Tibial nerve (tissue), 4 donors: ENCODE measurements around the gene CUX1. TPM values are rescaled to one million over a fixed set of nuclear protein-coding genes. Genes with fewer than 3 reads are reported as not detected.

Source experiments
- DNase-seq, 2 donors: peaks; one replicate each; pipeline ENCODE4 v3.0.0-alpha.2; 2019; ENCODE audit warnings: low spot score in 2 of 2
- H3K27ac ChIP-seq, 4 donors: fragments of 200-600 bp; sonication (generic) in 3 of 4; one replicate each; pipeline ENCODE4 v1.5.1; 2017 to 2019; ENCODE audit warnings: mild to moderate bottlenecking in 1 of 4
- H3K27me3 ChIP-seq, 2 donors: fragments of 200-600 bp; sonication (generic) in 1 of 2; one replicate each; pipeline versions ENCODE4 v1.5.1 to v1.6.0; 2017 to 2019
- H3K36me3 ChIP-seq, 3 donors: fragments of 200-600 bp; sonication (generic); one replicate each; pipeline ENCODE4 v1.5.1; 2018 to 2019
- H3K4me1 ChIP-seq, 4 donors: fragments of 200-600 bp; sonication (generic) in 3 of 4; one replicate each; pipeline ENCODE4 v1.5.1; 2017 to 2019
- H3K4me3 ChIP-seq, 4 donors: fragments of 200-600 bp; sonication (generic) in 3 of 4; one replicate each; pipeline ENCODE4 v1.5.1; 2017 to 2019; ENCODE audit warnings: mild to moderate bottlenecking in 1 of 4, moderate library complexity in 1 of 4
- H3K9me3 ChIP-seq, 4 donors: fragments of 200-600 bp; sonication (generic) in 3 of 4; one replicate each; pipeline ENCODE4 v1.5.1; 2017 to 2019
- EP300 ChIP-seq, 2 donors: sonication (generic); formaldehyde crosslinking; IDR thresholded peaks; one replicate each; pipeline ENCODE4 v1.6.1; 2017; ENCODE audit warnings: antibody characterized with exemption in 2 of 2, mild to moderate bottlenecking in 1 of 2
- POLR2A ChIP-seq, 2 donors: fragments of 450-650 bp; IDR thresholded peaks; one replicate each; pipeline ENCODE4 v1.6.1; 2017; ENCODE audit warnings: antibody characterized with exemption in 2 of 2, mild to moderate bottlenecking in 2 of 2, moderate library complexity in 2 of 2
- WGBS, 2 donors: methylation state at CpG; one replicate each; pipeline ENCODE4 v1.1.5; 2018; 5-methylcytosine and 5-hydroxymethylcytosine counted together
- total RNA-seq, 4 donors: library from RNA; depleted of rRNA; stranded (reverse); fragments of >200 nt; gene quantifications; one replicate each; pipeline ENCODE4 v1.1.0, GENCODE V29; 2016
- TF ChIP-seq, protein P1 (sequence below), 5 experiments: fragments of 200-600 bp in 3 of 5; fragments of 450-650 bp in 2 of 5; sonication (generic) in 3 of 5; IDR thresholded peaks; one replicate each; pipeline ENCODE4 v1.5.1; 2016 to 2019; ENCODE audit warnings: antibody characterized with exemption in 5 of 5, mild to moderate bottlenecking in 3 of 5, moderate library complexity in 2 of 5

Gene CUX1
- total RNA-seq, 4 donors from 2014 or later = 74.5 to 104 (median 84.3) TPM

GRCh38 chr7:102215711-102216110 is 398.3 kb downstream of the CUX1 start:
- no peak for DNase-seq
- no peaks in the 10 kb centered on the region for H3K4me1 ChIP-seq
- TF ChIP-seq POLR2A (IDR thresholded peaks at IDR 0.05) (no peak), EP300 (IDR thresholded peaks at IDR 0.05) (no peak)
- TF ChIP-seq, protein P1, sequence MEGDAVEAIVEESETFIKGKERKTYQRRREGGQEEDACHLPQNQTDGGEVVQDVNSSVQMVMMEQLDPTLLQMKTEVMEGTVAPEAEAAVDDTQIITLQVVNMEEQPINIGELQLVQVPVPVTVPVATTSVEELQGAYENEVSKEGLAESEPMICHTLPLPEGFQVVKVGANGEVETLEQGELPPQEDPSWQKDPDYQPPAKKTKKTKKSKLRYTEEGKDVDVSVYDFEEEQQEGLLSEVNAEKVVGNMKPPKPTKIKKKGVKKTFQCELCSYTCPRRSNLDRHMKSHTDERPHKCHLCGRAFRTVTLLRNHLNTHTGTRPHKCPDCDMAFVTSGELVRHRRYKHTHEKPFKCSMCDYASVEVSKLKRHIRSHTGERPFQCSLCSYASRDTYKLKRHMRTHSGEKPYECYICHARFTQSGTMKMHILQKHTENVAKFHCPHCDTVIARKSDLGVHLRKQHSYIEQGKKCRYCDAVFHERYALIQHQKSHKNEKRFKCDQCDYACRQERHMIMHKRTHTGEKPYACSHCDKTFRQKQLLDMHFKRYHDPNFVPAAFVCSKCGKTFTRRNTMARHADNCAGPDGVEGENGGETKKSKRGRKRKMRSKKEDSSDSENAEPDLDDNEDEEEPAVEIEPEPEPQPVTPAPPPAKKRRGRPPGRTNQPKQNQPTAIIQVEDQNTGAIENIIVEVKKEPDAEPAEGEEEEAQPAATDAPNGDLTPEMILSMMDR (IDR thresholded peaks at IDR 0.05) = no peak
- WGBS, 2 donors = 88 to 91% methylated on average over 10 to 11 of the region's 11 CpGs
- H3K27me3 ChIP-seq = no peaks in the 10 kb centered on the region
- no peaks in the 10 kb centered on the region for H3K9me3 ChIP-seq
- no peak overlapping the region for H3K4me3 ChIP-seq
- H3K27ac ChIP-seq = no peak overlapping the region
- peaks cover 0 to 58% (median 0%) of the 10 kb centered on the region in 3 donors for H3K36me3 ChIP-seq

GRCh38 chr7:102216573-102217314 is 399.3 kb downstream of the CUX1 start:
- H3K9me3 ChIP-seq = no peaks in the 10 kb centered on the region
- peaks cover 0 to 50% (median 0%) of the 10 kb centered on the region in 3 donors for H3K36me3 ChIP-seq
- no peak for TF ChIP-seq POLR2A (IDR thresholded peaks at IDR 0.05)
- no peak overlapping the region for H3K27ac ChIP-seq
- H3K27me3 ChIP-seq = no peaks in the 10 kb centered on the region
- H3K4me1 ChIP-seq = no peaks in the 10 kb centered on the region
- H3K4me3 ChIP-seq = no peak overlapping the region
- no peak for DNase-seq
- WGBS, 2 donors = 83 to 89% methylated on average over 8 of the region's 8 CpGs

GRCh38 chr7:102220229-102220850 is 402.9 kb downstream of the CUX1 start:
- TF ChIP-seq, protein P1 (IDR thresholded peaks at IDR 0.05) = no peak
- no peak for TF ChIP-seq EP300 (IDR thresholded peaks at IDR 0.05)
- TF ChIP-seq POLR2A (IDR thresholded peaks at IDR 0.05) = no peak
- Histone ChIP-seq H3K9me3 (no peaks in the 10 kb centered on the region), H3K27ac (peak overlapping the region in 1 of 4 donors; percentile 40), H3K4me3 (no peak overlapping the region), H3K36me3 (peaks cover 0 to 39% (median 0%) of the 10 kb centered on the region in 3 donors), H3K27me3 (no peaks in the 10 kb centered on the region), H3K4me1 (no peaks in the 10 kb centered on the region)
- 92 to 94% methylated on average over 14 of the region's 14 CpGs for WGBS, 2 donors
- no peak for DNase-seq

- Histone ChIP-seq H3K4me1 (no peaks in the 10 kb centered on the region), H3K9me3 (no peaks in the 10 kb centered on the region), H3K4me3 (no peak overlapping the region), H3K36me3 (peaks cover 0 to 31% (median 0%) of the 10 kb centered on the region in 3 donors), H3K27me3 (no peaks in the 10 kb centered on the region), H3K27ac (peak overlapping the region in 1 of 4 donors; percentile 40)
- TF ChIP-seq, protein P1 (IDR thresholded peaks at IDR 0.05) = no peak
- no peak for TF ChIP-seq POLR2A (IDR thresholded peaks at IDR 0.05)
- TF ChIP-seq EP300 (IDR thresholded peaks at IDR 0.05) = no peak
- WGBS, 2 donors = 66 to 67% methylated on average over 20 of the region's 20 CpGs
- no peak for DNase-seq
Measured at GRCh38 chr7:102220960-102221800, 403.8 kb downstream of the CUX1 start.

DNA sequence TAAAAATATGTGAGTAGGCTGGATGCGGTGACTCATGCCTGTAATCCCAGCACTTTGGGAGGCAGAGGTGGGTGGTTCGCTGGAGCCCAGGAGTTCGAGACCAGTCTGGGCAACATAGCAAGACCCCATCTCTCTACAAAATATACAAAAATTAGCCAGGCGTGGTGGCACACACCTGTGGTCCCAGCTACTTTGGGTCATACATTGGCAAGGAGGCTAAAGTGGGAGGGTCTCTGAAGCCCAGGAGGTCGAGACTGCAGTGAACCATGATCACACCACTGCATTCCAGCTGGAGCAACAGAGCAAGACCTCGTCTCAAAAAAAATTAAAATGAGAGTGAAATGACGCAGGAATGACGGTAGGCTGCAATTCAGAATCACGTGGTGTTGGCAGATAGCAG is 404.5 kb downstream of the CUX1 start:
- Histone ChIP-seq H3K36me3 (peaks cover 0 to 33% (median 0%) of the 10 kb centered on the region in 3 donors), H3K4me3 (no peak overlapping the region), H3K9me3 (no peaks in the 10 kb centered on the region), H3K27ac (no peak overlapping the region), H3K27me3 (no peaks in the 10 kb centered on the region), H3K4me1 (no peaks in the 10 kb centered on the region)
- DNase-seq = no peak
- 85 to 93% methylated on average over 9 of the region's 9 CpGs for WGBS, 2 donors
- TF ChIP-seq POLR2A (IDR thresholded peaks at IDR 0.05) (no peak), EP300 (IDR thresholded peaks at IDR 0.05) (no peak)
- TF ChIP-seq, protein P1 (IDR thresholded peaks at IDR 0.05) = no peak
